GM10847 (cell line): ENCODE results near the gene CPNE6.

Experiments
- POLR2A ChIP-seq: IDR thresholded peaks from 2 replicates; pipeline ENCODE4 v1.6.1; 2011; ENCODE audit not compliant: insufficient read length; ENCODE audit errors: extremely low read depth

CPNE6 gene

GRCh38 chr14:24106672-24107271 is 35.4 kb downstream of the CPNE6 start:
- TF ChIP-seq POLR2A, result no peak

- TF ChIP-seq POLR2A, result no peak
These were observed 37.0 kb downstream of the CPNE6 start for GRCh38 chr14:24108336-24108874.

GRCh38 chr14:24110060-24110459 is 38.7 kb downstream of the CPNE6 start:
- TF ChIP-seq POLR2A, result no peak

- no peak for TF ChIP-seq POLR2A
These were observed 39.2 kb downstream of the CPNE6 start for GRCh38 chr14:24110523-24110922.

- no peak for TF ChIP-seq POLR2A
These were observed 42.0 kb downstream of the CPNE6 start for GRCh38 chr14:24113379-24113800.

GRCh38 chr14:24113801-24114531 is 42.6 kb downstream of the CPNE6 start:
- TF ChIP-seq POLR2A, result peak; percentile 67

- TF ChIP-seq POLR2A, result peak; percentile 13
These were observed 43.4 kb downstream of the CPNE6 start, which contains the start of the genes DCAF11 and NRL for GRCh38 chr14:24114532-24115421. Gene DCAF11, plus strand, starts transcription at chr14:24114777. Its CDS starts 818 bp downstream, at chr14:24115595. Gene NRL, minus strand, starts transcription at chr14:24114949. Its CDS starts 32,101 bp downstream, at chr14:24082848.

- no peak for TF ChIP-seq POLR2A
These were observed 44.2 kb downstream of the CPNE6 start for GRCh38 chr14:24115422-24116127.

GRCh38 chr14:24116128-24116814 is 44.9 kb downstream of the CPNE6 start:
- no peak for TF ChIP-seq POLR2A

- no peak for TF ChIP-seq POLR2A
These were observed 45.8 kb downstream of the CPNE6 start for GRCh38 chr14:24117179-24117578.

GRCh38 chr14:24119691-24120090 is 48.3 kb downstream of the CPNE6 start:
- no peak for TF ChIP-seq POLR2A

- no peak for TF ChIP-seq POLR2A
These were observed 49.8 kb downstream of the CPNE6 start for GRCh38 chr14:24121210-24121609.

- no peak for TF ChIP-seq POLR2A
These were observed 51.1 kb downstream of the CPNE6 start for GRCh38 chr14:24122416-24122815.

GRCh38 chr14:24122898-24123297 is 51.5 kb downstream of the CPNE6 start:
- no peak for TF ChIP-seq POLR2A
